Measurements from ENCODE around the gene DCUN1D2. TPM values are rescaled to one million over a fixed set of nuclear protein-coding genes. Genes with fewer than 3 reads are reported as not detected.
"Not testable (repeated sequence)": the region's sequence is repeated elsewhere in the genome, so short reads cannot be mapped to it uniquely, and the experiment has no call there.

DCUN1D2 gene
- total and polyA plus RNA-seq, 10 donors, result 6.3 to 33.1 (median 24.4) TPM

DNA sequence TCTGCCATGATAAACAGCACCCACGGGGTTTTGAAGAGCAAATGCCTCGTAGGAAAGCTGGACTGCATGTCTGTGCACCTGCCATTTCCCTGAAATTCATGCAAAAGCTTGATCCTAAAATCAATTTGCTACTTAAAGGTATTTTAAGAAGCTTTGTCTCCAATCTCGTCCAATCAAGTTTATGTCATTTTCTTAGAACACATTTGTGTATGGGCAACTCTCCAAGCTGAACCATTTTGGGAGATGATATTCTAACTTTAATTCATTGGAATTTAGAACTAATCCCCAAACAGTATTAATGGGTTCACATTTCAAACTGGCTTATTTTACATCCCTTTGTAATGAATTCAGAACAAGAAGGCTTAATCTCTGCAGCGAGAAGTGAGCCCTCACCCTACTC, 38.0 kb downstream of the DCUN1D2 start:
- TF ChIP-seq POLR2A (IDR thresholded peaks at IDR 0.05) (no peak), CTCF (IDR thresholded peaks at IDR 0.05 in 8 of 11, conservative IDR thresholded peaks at IDR 0.05 in 3 of 11) (no peak), POLR2AphosphoS5 (IDR thresholded peaks at IDR 0.05) (no peak)
- Histone ChIP-seq H3K4me1 (peaks cover 0 to 22% (median 9%) of the 10 kb centered on the region in 6 donors), H3K27me3 (replicated peaks in 1 of 7) (no peaks in the 10 kb centered on the region), H3K27ac (no peak overlapping the region), H3K36me3 (peaks cover 0 to 56% (median 21%) of the 10 kb centered on the region in 6 donors), H3K9me3 (no peaks in the 10 kb centered on the region), H3K4me3 (no peak overlapping the region)
- WGBS, 5 donors, result 89 to 97% (median 95%) methylated on average over 4 of the region's 4 CpGs
- intact Hi-C loops (cut with DNase I; ENCODE audit: low total_unique reads), result loop anchor here (10.0 kb wide), 1 partner anchor 112 kb away; no protein-coding TSS in a partner anchor
- DNase-seq, result no peak

DNA sequence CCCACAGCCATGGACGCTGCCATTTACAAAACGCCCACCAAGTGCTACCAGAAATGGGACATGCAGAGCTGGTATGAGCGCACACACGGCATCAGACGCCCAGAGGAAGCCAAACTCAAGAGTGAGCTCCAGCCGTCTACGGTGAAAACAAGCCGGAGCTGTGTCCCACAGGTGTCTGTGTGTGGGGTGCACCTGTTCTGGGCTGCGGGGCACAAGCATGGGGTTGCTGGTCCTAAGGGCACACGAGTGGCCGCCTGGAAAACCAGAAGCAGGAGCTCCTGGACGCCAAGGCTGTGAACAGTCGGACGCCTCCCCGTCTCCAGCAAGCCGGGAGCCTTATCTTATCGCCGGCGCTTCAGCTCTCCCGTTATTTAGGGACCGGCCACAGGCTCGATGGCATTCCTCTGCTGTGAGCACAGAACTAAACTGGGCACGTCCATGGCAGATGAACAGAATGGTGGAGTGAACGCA, 38.5 kb downstream of the DCUN1D2 start:
- Histone ChIP-seq H3K27ac (no peak overlapping the region), H3K4me1 (peaks cover 0 to 22% (median 9%) of the 10 kb centered on the region in 6 donors), H3K36me3 (peaks cover 0 to 52% (median 16%) of the 10 kb centered on the region in 6 donors), H3K9me3 (no peaks in the 10 kb centered on the region), H3K27me3 (replicated peaks in 1 of 7) (no peaks in the 10 kb centered on the region), H3K4me3 (no peak overlapping the region)
- DNase-seq, result no peak
- TF ChIP-seq POLR2A (IDR thresholded peaks at IDR 0.05) (no peak), CTCF (IDR thresholded peaks at IDR 0.05 in 8 of 11, conservative IDR thresholded peaks at IDR 0.05 in 3 of 11) (no peak), POLR2AphosphoS5 (IDR thresholded peaks at IDR 0.05) (no peak)
- WGBS, 5 donors, result 94 to 97% (median 94%) methylated on average over 23 to 24 of the region's 24 CpGs
- intact Hi-C loops (cut with DNase I; ENCODE audit: low total_unique reads), result loop anchor here (10.0 kb wide), 1 partner anchor 113 kb away; no protein-coding TSS in a partner anchor

- 63 to 78% (median 72%) methylated on average over 15 to 18 of the region's 19 CpGs for WGBS, 5 donors
- H3K4me1 ChIP-seq, result peaks cover 0 to 28% (median 9%) of the 10 kb centered on the region in 6 donors
- H3K4me3 ChIP-seq; H3K9me3 ChIP-seq; H3K27me3 ChIP-seq (replicated peaks in 1 of 7); H3K27ac ChIP-seq: not testable (repeated sequence)
- DNase-seq, result peak; percentile 74
- intact Hi-C loops (cut with DNase I; ENCODE audit: low total_unique reads), result loop anchor here (10.0 kb wide), 1 partner anchor 114 kb away; no protein-coding TSS in a partner anchor
- H3K36me3 ChIP-seq, result peaks cover 0 to 42% (median 8%) of the 10 kb centered on the region in 6 donors
- TF ChIP-seq CTCF (IDR thresholded peaks at IDR 0.05 in 8 of 11, conservative IDR thresholded peaks at IDR 0.05 in 3 of 11), result peak in 8 of 11 experiments; percentile 16 to 52 (median 34)
- TF ChIP-seq POLR2AphosphoS5 (IDR thresholded peaks at IDR 0.05), result peak in 1 of 3 donors; percentile 17
Observed at GRCh38 chr13:113450861-113451620, 39.5 kb downstream of the DCUN1D2 start.

GRCh38 chr13:113450348-113450744, 40.2 kb downstream of the DCUN1D2 start:
- H3K36me3 ChIP-seq, result peaks cover 0 to 35% (median 6%) of the 10 kb centered on the region in 6 donors
- not testable (repeated sequence) for H3K27ac ChIP-seq; H3K4me3 ChIP-seq; DNase-seq; H3K27me3 ChIP-seq (replicated peaks in 1 of 7); H3K9me3 ChIP-seq
- intact Hi-C loops (cut with DNase I; ENCODE audit: low total_unique reads), result loop anchor here (10.0 kb wide), 1 partner anchor 114 kb away; no protein-coding TSS in a partner anchor
- peaks cover 0 to 33% (median 12%) of the 10 kb centered on the region in 6 donors for H3K4me1 ChIP-seq
- 83 to 92% (median 90%) methylated on average over 8 to 9 of the region's 9 CpGs for WGBS, 5 donors

All from spleen (tissue), 11 donors.